MCF 10A (cell line): ENCODE results near the gene ZMYM2. TPM values are rescaled to one million over a fixed set of nuclear protein-coding genes. Genes with fewer than 3 reads are reported as not detected.

ENCODE experiments used
- BruUV-seq: library from RNA; stranded (reverse); fragments of 400-500 nt; replicated peaks from 2 replicates; lab custom pipeline; 2021; lab: Mats Ljungman, UMichigan
- CTCF ChIA-PET: fragments of 300-600 bp; sonication (Branson Sonifier 250); formaldehyde crosslinking; extraction: SDS; loops from one replicate; lab custom pipeline; 2021; ENCODE audit warnings: antibody characterized with exemption, inconsistent platforms; lab: Yijun Ruan, JAX
- POLR2A ChIA-PET: fragments of 300-600, 350-650 bp; sonication (Branson Sonifier 250); formaldehyde crosslinking; extraction: SDS; loops from one replicate; lab custom pipeline; 2020; ENCODE audit warnings: antibody characterized with exemption, inconsistent platforms; lab: Yijun Ruan, JAX
- DNase-seq: peaks from one replicate; pipeline ENCODE4 v3.0.0-alpha.2; 2018; ENCODE audit not compliant: unreplicated experiment
- H3K27ac Mint-ChIP-seq: one replicate; pipeline ENCODE4 v1.8.0; 2022; ENCODE audit warnings: mild to moderate bottlenecking, low read depth, mixed read lengths; ENCODE audit not compliant: unreplicated experiment
- H3K27me3 Mint-ChIP-seq: one replicate; pipeline ENCODE4 v1.8.0; 2022; ENCODE audit warnings: mixed read lengths; ENCODE audit not compliant: insufficient read depth, unreplicated experiment
- H3K36me3 Mint-ChIP-seq: one replicate; pipeline ENCODE4 v1.8.0; 2022; ENCODE audit warnings: mild to moderate bottlenecking, moderate library complexity, mixed read lengths; ENCODE audit not compliant: insufficient read depth, unreplicated experiment
- H3K4me1 Mint-ChIP-seq: one replicate; pipeline ENCODE4 v1.8.0; 2022; ENCODE audit warnings: mixed read lengths; ENCODE audit not compliant: insufficient read depth, unreplicated experiment
- H3K4me3 Mint-ChIP-seq: one replicate; pipeline ENCODE4 v1.8.0; 2022; ENCODE audit warnings: mild to moderate bottlenecking, moderate library complexity, mixed read lengths; ENCODE audit not compliant: unreplicated experiment
- H3K9me3 Mint-ChIP-seq: one replicate; pipeline ENCODE4 v1.8.0; 2022; ENCODE audit warnings: mixed read lengths; ENCODE audit not compliant: unreplicated experiment
- CTCF ChIP-seq: fragments of 200-600 bp; IDR thresholded peaks from one replicate; pipeline ENCODE4 v1.8.0; 2022; ENCODE audit warnings: antibody characterized with exemption, mild to moderate bottlenecking; ENCODE audit not compliant: unreplicated experiment
- intact Hi-C: fragments of 100-400 bp; cut with micrococcal nuclease; formaldehyde crosslinking; loops from 2 replicates; pipeline ENCODE4 v1.14.1; 2022
- total RNA-seq: library from RNA; stranded (reverse); gene quantifications from 2 replicates; pipeline ENCODE4 v1.2.3, GENCODE V29; 2022

Gene ZMYM2
- total RNA-seq, 1 experiment from 2014 or later, result 63.2 TPM

GRCh38 chr13:20017365-20017711 is 58.8 kb downstream of the ZMYM2 start:
- no peak for DNase-seq
- ChIA-PET POLR2A (interaction anchor here (0.5 kb wide), 1 partner anchor 35 kb away, joined by 3 read pairs; no protein-coding TSS in a partner anchor), CTCF (interaction anchor here (0.6 kb wide), 1 partner anchor 54 kb away, joined by 3 read pairs; no protein-coding TSS in a partner anchor)
- Mint-ChIP-seq H3K9me3 (peaks cover 19% of the 10 kb centered on the region), H3K27me3 (no peaks in the 10 kb centered on the region), H3K4me1 (peaks cover 13% of the 10 kb centered on the region), H3K27ac (no peak overlapping the region), H3K36me3 (peaks cover 65% of the 10 kb centered on the region), H3K4me3 (no peak overlapping the region)
- intact Hi-C loops, result no loop called here
- BruUV-seq, result no TSS peak
- TF ChIP-seq CTCF, result no peak

- Mint-ChIP-seq H3K27me3 (no peaks in the 10 kb centered on the region), H3K4me1 (peaks cover 13% of the 10 kb centered on the region), H3K9me3 (peaks cover 19% of the 10 kb centered on the region), H3K27ac (no peak overlapping the region), H3K4me3 (no peak overlapping the region), H3K36me3 (peaks cover 57% of the 10 kb centered on the region)
- no peak for DNase-seq
- ChIA-PET POLR2A (interaction anchor here (0.6 to 0.7 kb wide), 2 partner anchors 17 to 22 kb away, joined by 3 to 5 read pairs; no protein-coding TSS in a partner anchor), CTCF (interaction anchor here (0.5 to 0.6 kb wide), 2 partner anchors 90 to 1684 kb away, joined by 3 to 4 read pairs; no protein-coding TSS in a partner anchor)
- TF ChIP-seq CTCF, result no peak
- BruUV-seq, result no TSS peak
- intact Hi-C loops, result no loop called here
These were observed 60.5 kb downstream of the ZMYM2 start for GRCh38 chr13:20019043-20019442.

GRCh38 chr13:20024702-20025101 is 66.2 kb downstream of the ZMYM2 start:
- Mint-ChIP-seq H3K36me3 (peaks cover 44% of the 10 kb centered on the region), H3K4me3 (no peak overlapping the region), H3K27ac (no peak overlapping the region), H3K27me3 (no peaks in the 10 kb centered on the region), H3K9me3 (no peaks in the 10 kb centered on the region), H3K4me1 (peaks cover 19% of the 10 kb centered on the region)
- POLR2A ChIA-PET, result no interaction called here
- intact Hi-C loops, result no loop called here
- DNase-seq, result no peak
- TF ChIP-seq CTCF, result no peak
- BruUV-seq, result no TSS peak
- CTCF ChIA-PET, result interaction anchor here (0.6 kb wide), 1 partner anchor 15 kb away, joined by 3 read pairs; no protein-coding TSS in a partner anchor

GRCh38 chr13:20028953-20029352 is 70.4 kb downstream of the ZMYM2 start:
- ChIA-PET CTCF (interaction anchor here (1.2 kb wide), 1 partner anchor 43 kb away, joined by 3 read pairs; no protein-coding TSS in a partner anchor), POLR2A (interaction anchor here (0.5 to 0.7 kb wide), 2 partner anchors 21 to 133 kb away, joined by 3 read pairs; no protein-coding TSS in a partner anchor)

More at GRCh38 chr13:20028953-20029352, 70.4 kb downstream of the ZMYM2 start:
- no peaks in the 10 kb centered on the region for H3K9me3 Mint-ChIP-seq
- no peak overlapping the region for H3K27ac Mint-ChIP-seq
- peaks cover 59% of the 10 kb centered on the region for H3K36me3 Mint-ChIP-seq
- DNase-seq, result no peak
- no TSS peak for BruUV-seq
- H3K27me3 Mint-ChIP-seq, result no peaks in the 10 kb centered on the region
- intact Hi-C loops, result no loop called here
- TF ChIP-seq CTCF, result no peak
- peaks cover 6% of the 10 kb centered on the region for H3K4me1 Mint-ChIP-seq
- H3K4me3 Mint-ChIP-seq, result no peak overlapping the region
